Measurements from ENCODE around the gene RMRP.

RMRP gene

GRCh38 chr9:35686222-35687203 is 28.7 kb upstream of the RMRP start:
- DNase-seq, result no peak

- DNase-seq, result no peak
Observed at GRCh38 chr9:35685506-35685905, 27.7 kb upstream of the RMRP start.

GRCh38 chr9:35684921-35685320 is 27.1 kb upstream of the RMRP start:
- no peak for DNase-seq

- DNase-seq, result no peak
Observed at GRCh38 chr9:35683323-35683722, 25.5 kb upstream of the RMRP start.

- no peak for DNase-seq
Observed at GRCh38 chr9:35682520-35683315, 24.9 kb upstream of the RMRP start.

GRCh38 chr9:35682051-35682450 is 24.2 kb upstream of the RMRP start:
- no peak for DNase-seq

GRCh38 chr9:35681341-35682002 is 23.7 kb upstream of the RMRP start:
- no peak for DNase-seq

GRCh38 chr9:35680331-35681105 is 22.7 kb upstream of the RMRP start:
- DNase-seq, result no peak

- DNase-seq, result no peak
Observed at GRCh38 chr9:35679766-35680330, 22.0 kb upstream of the RMRP start.

GRCh38 chr9:35679091-35679490 is 21.3 kb upstream of the RMRP start:
- no peak for DNase-seq

- DNase-seq, result no peak
Observed at GRCh38 chr9:35675732-35676392, 18.0 kb upstream of the RMRP start.

GRCh38 chr9:35675204-35675603 is 17.4 kb upstream of the RMRP start:
- no peak for DNase-seq

- no peak for DNase-seq
Observed at GRCh38 chr9:35674025-35674361, 16.2 kb upstream of the RMRP start.

- DNase-seq, result no peak
Observed at GRCh38 chr9:35673132-35674024, 15.6 kb upstream of the RMRP start, which contains the start of gene CA9. TSS of gene CA9 (plus strand) at chr9:35673928. CDS start at chr9:35673960, 32 bp downstream.

- DNase-seq, result no peak
Observed at GRCh38 chr9:35669331-35670145, 11.7 kb upstream of the RMRP start.

GRCh38 chr9:35667939-35668338 is 10.1 kb upstream of the RMRP start:
- no peak for DNase-seq

GRCh38 chr9:35666549-35666948 is 8.7 kb upstream of the RMRP start:
- no peak for DNase-seq

GRCh38 chr9:35666045-35666444 is 8.2 kb upstream of the RMRP start:
- no peak for DNase-seq

GRCh38 chr9:35665471-35665818 is 7.6 kb upstream of the RMRP start:
- no peak for DNase-seq
